HCT116 (cell line): ENCODE results near the gene RMND5A. TPM values are rescaled to one million over a fixed set of nuclear protein-coding genes. Genes with fewer than 3 reads are reported as not detected.

ENCODE experiments used
- ATAC-seq: fragments of 200-7000 bp; cut with Tn5 transposase; 2 replicates; pipeline ENCODE4 v1.9.1; 2020; ENCODE audit warnings: mild to moderate bottlenecking, moderate library complexity
- BruUV-seq: library from RNA; stranded (reverse); fragments of 400-500 nt; replicated peaks from 2 replicates; lab custom pipeline; 2021; lab: Mats Ljungman, UMichigan
- CTCF ChIA-PET: fragments of 300-600 bp; sonication (Branson Sonifier 250); formaldehyde crosslinking; loops from one replicate; lab custom pipeline; 2021; ENCODE audit warnings: antibody characterized with exemption; lab: Charles Lee
- POLR2A ChIA-PET: fragments of 300-600, 350-600 bp; sonication (Branson Sonifier 250); formaldehyde crosslinking; loops from one replicate; lab custom pipeline; 2021; ENCODE audit warnings: antibody characterized with exemption; lab: Charles Lee
- RAD21 ChIA-PET, 2 experiments: fragments of 300-600 bp; sonication (Branson Sonifier 250); formaldehyde crosslinking; loops; one replicate each; lab custom pipeline; 2023; ENCODE audit warnings: low total read pairs in 2 of 2; ENCODE audit not compliant: uncharacterized antibody in 2 of 2, unreplicated experiment in 2 of 2, low non-redundant PET in 1 of 2; lab: Charles Lee
- DNase-seq: peaks from one replicate; pipeline ENCODE4 v3.0.0-alpha.2; 2010; ENCODE audit warnings: low read depth, low spot score
- H2AFZ ChIP-seq: fragments of 200-600 bp; shearing (Covaris generic), sonication (generic); 2 replicates; pipeline ENCODE4 v1.6.1; 2017; ENCODE audit warnings: low read depth, mixed run types, mixed read lengths, antibody characterized with exemption, low read length; ENCODE audit not compliant: poor library complexity, severe bottlenecking
- H3K27ac ChIP-seq: 2 replicates; pipeline ENCODE4 v1.5.1; 2012; ENCODE audit warnings: low read depth, low read length
- H3K27me3 ChIP-seq: fragments of 200-600 bp; sonication (generic); 2 replicates; pipeline ENCODE4 v1.6.1; 2016; ENCODE audit warnings: mixed run types, low read length, mixed read lengths; ENCODE audit not compliant: insufficient read depth
- H3K36me3 ChIP-seq, 2 experiments: fragments of 200-500 bp in 1 of 2; fragments of 200-600 bp in 1 of 2; sonication (Bioruptor generic) in 1 of 2; sonication (generic) in 1 of 2; 2 replicates each; pipeline versions ENCODE4 v1.5.1 to v1.6.1; 2014 to 2016; ENCODE audit warnings: low read length in 2 of 2, inconsistent platforms in 1 of 2, mixed read lengths in 1 of 2, mixed run types in 1 of 2; ENCODE audit not compliant: insufficient read depth in 2 of 2, control insufficient read depth in 1 of 2
- H3K4me1 ChIP-seq, 2 experiments: fragments of 200-600 bp in 1 of 2; sonication (generic) in 1 of 2; 2 replicates each; pipeline versions ENCODE4 v1.5.1 to v1.6.1; 2012 to 2017; ENCODE audit warnings: low read length in 2 of 2, inconsistent platforms in 1 of 2, mild to moderate bottlenecking in 1 of 2, mixed read lengths in 1 of 2, mixed run types in 1 of 2, moderate library complexity in 1 of 2; ENCODE audit not compliant: insufficient read depth in 2 of 2, control insufficient read depth in 1 of 2
- H3K4me2 ChIP-seq: fragments of 200-600 bp; sonication (generic); 2 replicates; pipeline ENCODE4 v1.6.1; 2017; ENCODE audit warnings: mixed run types, low read length, mixed read lengths
- H3K4me3 ChIP-seq, 2 experiments: fragments of 200-600 bp in 1 of 2; sonication (generic) in 1 of 2; replicated peaks in 1 of 2; 2 replicates each; pipeline ENCODE4 v1.5.1; 2011 to 2016; ENCODE audit warnings: low read length in 2 of 2, control low read depth in 1 of 2, low read depth in 1 of 2, mild to moderate bottlenecking in 1 of 2, mixed read lengths in 1 of 2, mixed run types in 1 of 2
- H3K79me2 ChIP-seq: fragments of 200-600 bp; sonication (generic); 2 replicates; pipeline ENCODE4 v1.6.1; 2017; ENCODE audit warnings: mild to moderate bottlenecking, mixed run types, low read length, moderate library complexity, mixed read lengths; ENCODE audit not compliant: insufficient read depth
- H3K9ac ChIP-seq: fragments of 200-600 bp; sonication (generic); 2 replicates; pipeline ENCODE4 v1.6.1; 2016; ENCODE audit warnings: low read length, mixed read lengths
- H3K9me2 ChIP-seq: fragments of 200-600 bp; sonication (generic), shearing (Covaris generic); 2 replicates; pipeline ENCODE4 v1.6.1; 2017; ENCODE audit warnings: mixed run types, mild to moderate bottlenecking, moderate library complexity; ENCODE audit not compliant: insufficient read depth
- H3K9me3 ChIP-seq, 2 experiments: fragments of 200-500 bp in 1 of 2; fragments of 200-600 bp in 1 of 2; sonication (Bioruptor generic) in 1 of 2; sonication (generic) in 1 of 2; 2 replicates each; pipeline ENCODE4 v1.6.1; 2014 to 2017; ENCODE audit warnings: low read length in 2 of 2, mixed read lengths in 2 of 2, inconsistent platforms in 1 of 2, low read depth in 1 of 2, mild to moderate bottlenecking in 1 of 2, mixed run types in 1 of 2, moderate library complexity in 1 of 2; ENCODE audit not compliant: control insufficient read depth in 1 of 2, insufficient read depth in 1 of 2
- H4K20me1 ChIP-seq: fragments of 200-600 bp; sonication (generic), shearing (Covaris generic); 2 replicates; pipeline ENCODE4 v1.6.1; 2017; ENCODE audit warnings: mixed run types, mild to moderate bottlenecking, moderate library complexity; ENCODE audit not compliant: insufficient read depth
- CBX3 ChIP-seq: IDR thresholded peaks from 2 replicates; pipeline ENCODE4 v1.6.1; 2012; ENCODE audit warnings: low read depth
- CEBPB ChIP-seq: IDR thresholded peaks from 2 replicates; pipeline ENCODE4 v1.6.1; 2012; ENCODE audit warnings: low read depth
- TCF7L2 ChIP-seq: IDR thresholded peaks from 2 replicates; pipeline ENCODE4 v1.7.0; 2011; ENCODE audit warnings: borderline replicate concordance, inconsistent platforms; ENCODE audit not compliant: insufficient read depth, insufficient read length; ENCODE audit errors: extremely low read depth
- YY1 ChIP-seq: IDR thresholded peaks from 2 replicates; pipeline ENCODE4 v1.6.1; 2011; ENCODE audit warnings: low read length, low read depth, moderate library complexity, mild to moderate bottlenecking; ENCODE audit not compliant: insufficient replicate concordance; ENCODE audit errors: extremely low read depth
- ZBTB33 ChIP-seq: IDR thresholded peaks from 2 replicates; pipeline ENCODE4 v1.6.1; 2011; ENCODE audit warnings: mild to moderate bottlenecking, low read length, moderate library complexity; ENCODE audit not compliant: insufficient replicate concordance; ENCODE audit errors: extremely low read depth
- intact Hi-C: fragments of 100-400 bp; cut with micrococcal nuclease; formaldehyde crosslinking; loops from 2 replicates; pipeline ENCODE4 v1.10.0; 2022
- total RNA-seq: library from RNA; stranded (reverse); gene quantifications from one replicate; pipeline ENCODE4 v1.2.1, GENCODE V29; 2021; ENCODE audit not compliant: unreplicated experiment

RMND5A gene
- total RNA-seq, 1 experiment from 2014 or later = 32.4 TPM

GRCh38 chr2:86747711-86748639, 27.9 kb downstream of the RMND5A start:
- ChIA-PET CTCF (no interaction called here), RAD21 (no interaction called here), POLR2A (no interaction called here)
- H3K4me2 ChIP-seq = no peak overlapping the region
- no TSS peak for BruUV-seq
- H3K27me3 ChIP-seq = no peaks in the 10 kb centered on the region
- H3K79me2 ChIP-seq = peaks cover 84% of the 10 kb centered on the region
- no peak overlapping the region for H3K9ac ChIP-seq
- ATAC-seq (no peak), DNase-seq (peak; percentile 31)
- H3K4me1 ChIP-seq = no peaks in the 10 kb centered on the region
- H4K20me1 ChIP-seq = no peaks in the 10 kb centered on the region; the same call in 1 of the 2 replicates
- intact Hi-C loops = no loop called here
- no peak overlapping the region for H2AFZ ChIP-seq
- no peaks in the 10 kb centered on the region for H3K9me2 ChIP-seq
- peaks cover 9% of the 10 kb centered on the region in 2 experiments; a peak in 3 of 4 replicates for H3K9me3 ChIP-seq
- H3K36me3 ChIP-seq = peaks cover 2 to 22% of the 10 kb centered on the region in 2 experiments; a peak in 3 of 4 replicates
- no peak overlapping the region for H3K27ac ChIP-seq
- H3K4me3 ChIP-seq = no peak overlapping the region
- TF ChIP-seq CBX3 = no peak
- no peak for TF ChIP-seq TCF7L2
- TF ChIP-seq CEBPB = peak; percentile 86
- no peak for TF ChIP-seq ZBTB33
- TF ChIP-seq YY1 = no peak
